ENCODE results near the gene TIMM17A. TPM values are rescaled to one million over a fixed set of nuclear protein-coding genes. Genes with fewer than 3 reads are reported as not detected.

TIMM17A gene
- total RNA-seq, 3 donors from 2014 or later: 24.5 to 30.1 (median 26.2) TPM

- Histone ChIP-seq H3K36me3 (no peaks in the 10 kb centered on the region), H3K4me3 (peak overlapping the region; percentile 95 to 96 (median 95)), H3K27me3 (no peaks in the 10 kb centered on the region), H3K27ac (peak overlapping the region; percentile 77 to 93), H3K4me1 (no peaks in the 10 kb centered on the region), H3K9me3 (no peaks in the 10 kb centered on the region)
- intact Hi-C loops (cut with DNase I; ENCODE audit: low total_unique reads): no loop called here
- DNase-seq (ENCODE audit: low spot score in 2 of 2): peak; percentile 42 to 64
- TF ChIP-seq POLR2A (IDR thresholded peaks at IDR 0.05): no peak
- TF ChIP-seq, protein P1, sequence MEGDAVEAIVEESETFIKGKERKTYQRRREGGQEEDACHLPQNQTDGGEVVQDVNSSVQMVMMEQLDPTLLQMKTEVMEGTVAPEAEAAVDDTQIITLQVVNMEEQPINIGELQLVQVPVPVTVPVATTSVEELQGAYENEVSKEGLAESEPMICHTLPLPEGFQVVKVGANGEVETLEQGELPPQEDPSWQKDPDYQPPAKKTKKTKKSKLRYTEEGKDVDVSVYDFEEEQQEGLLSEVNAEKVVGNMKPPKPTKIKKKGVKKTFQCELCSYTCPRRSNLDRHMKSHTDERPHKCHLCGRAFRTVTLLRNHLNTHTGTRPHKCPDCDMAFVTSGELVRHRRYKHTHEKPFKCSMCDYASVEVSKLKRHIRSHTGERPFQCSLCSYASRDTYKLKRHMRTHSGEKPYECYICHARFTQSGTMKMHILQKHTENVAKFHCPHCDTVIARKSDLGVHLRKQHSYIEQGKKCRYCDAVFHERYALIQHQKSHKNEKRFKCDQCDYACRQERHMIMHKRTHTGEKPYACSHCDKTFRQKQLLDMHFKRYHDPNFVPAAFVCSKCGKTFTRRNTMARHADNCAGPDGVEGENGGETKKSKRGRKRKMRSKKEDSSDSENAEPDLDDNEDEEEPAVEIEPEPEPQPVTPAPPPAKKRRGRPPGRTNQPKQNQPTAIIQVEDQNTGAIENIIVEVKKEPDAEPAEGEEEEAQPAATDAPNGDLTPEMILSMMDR (IDR thresholded peaks at IDR 0.05): no peak
- TF ChIP-seq POLR2AphosphoS5 (IDR thresholded peaks at IDR 0.05): no peak
Observed at GRCh38 chr1:201982082-201982622, 26.8 kb downstream of the TIMM17A start.

DNA sequence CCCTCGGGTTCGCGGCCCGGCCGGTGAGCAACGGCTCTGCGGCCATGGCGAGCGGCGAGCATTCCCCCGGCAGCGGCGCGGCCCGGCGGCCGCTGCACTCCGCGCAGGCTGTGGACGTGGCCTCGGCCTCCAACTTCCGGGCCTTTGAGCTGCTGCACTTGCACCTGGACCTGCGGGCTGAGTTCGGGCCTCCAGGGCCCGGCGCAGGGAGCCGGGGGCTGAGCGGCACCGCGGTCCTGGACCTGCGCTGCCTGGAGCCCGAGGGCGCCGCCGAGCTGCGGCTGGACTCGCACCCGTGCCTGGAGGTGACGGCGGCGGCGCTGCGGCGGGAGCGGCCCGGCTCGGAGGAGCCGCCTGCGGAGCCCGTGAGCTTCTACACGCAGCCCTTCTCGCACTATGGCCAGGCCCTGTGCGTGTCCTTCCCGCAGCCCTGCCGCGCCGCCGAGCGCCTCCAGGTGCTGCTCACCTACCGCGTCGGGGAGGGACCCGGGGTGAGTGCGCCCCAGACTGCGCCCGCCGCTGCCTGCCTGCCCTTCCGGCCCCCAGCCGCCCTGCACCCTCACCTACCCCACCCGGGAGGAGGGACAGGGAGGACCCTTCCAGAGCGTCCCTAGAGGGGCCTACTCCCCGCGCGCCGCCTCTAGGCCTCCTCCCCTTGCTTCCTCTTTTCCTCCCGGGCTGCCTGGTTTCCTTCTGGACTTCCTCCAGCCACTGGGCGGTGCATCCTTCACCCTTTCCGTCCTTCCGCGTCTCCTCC is 27.5 kb downstream of the TIMM17A start, which contains the start of gene RNPEP:
Gene RNPEP (plus strand): TSS at position 26 of the 757 bp plus-strand sequence. CDS start 19 bp downstream, at position 45.
- intact Hi-C loops (cut with DNase I; ENCODE audit: low total_unique reads): no loop called here
- H3K9me3 ChIP-seq: no peaks in the 10 kb centered on the region
- H3K36me3 ChIP-seq: no peaks in the 10 kb centered on the region
- peak within 1 kb of the TSS; percentile 77 to 93 for H3K27ac ChIP-seq
- DNase-seq (ENCODE audit: low spot score in 2 of 2): peak; percentile 53 to 66
- H3K27me3 ChIP-seq: no peaks in the 10 kb centered on the region
- H3K4me3 ChIP-seq: peak within 1 kb of the TSS; percentile 95 to 96 (median 95)
- TF ChIP-seq POLR2A (IDR thresholded peaks at IDR 0.05): no peak
- peak in 2 of 3 donors; percentile 40 to 45 for TF ChIP-seq POLR2AphosphoS5 (IDR thresholded peaks at IDR 0.05)
- no peaks in the 10 kb centered on the region for H3K4me1 ChIP-seq

DNA sequence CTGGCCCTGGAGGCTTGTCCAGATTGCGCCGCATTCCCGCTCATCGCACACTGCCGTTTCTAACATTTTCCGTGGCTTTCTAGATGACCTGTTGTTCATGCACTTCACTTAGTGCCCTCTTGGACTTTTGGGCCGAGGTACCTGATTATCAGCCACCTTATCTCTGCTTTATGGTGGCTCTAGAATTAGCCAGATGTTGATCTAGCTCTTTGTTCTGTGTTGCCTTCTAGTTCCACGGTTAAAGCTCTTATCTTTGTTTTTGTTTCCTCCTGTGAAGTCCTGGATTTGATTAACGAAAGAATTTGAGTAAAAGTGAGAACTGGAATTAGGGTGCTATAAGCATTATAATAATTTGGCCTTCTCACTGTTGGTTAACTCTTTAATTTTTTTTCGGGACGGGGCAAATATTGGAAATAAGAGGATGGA is 28.1 kb downstream of the TIMM17A start:
- peak overlapping the region; percentile 95 to 96 (median 95) for H3K4me3 ChIP-seq
- no peaks in the 10 kb centered on the region for H3K4me1 ChIP-seq
- no peaks in the 10 kb centered on the region for H3K36me3 ChIP-seq
- TF ChIP-seq POLR2A (IDR thresholded peaks at IDR 0.05) (no peak), POLR2AphosphoS5 (IDR thresholded peaks at IDR 0.05) (peak in 1 of 3 donors; percentile 46)
- no peaks in the 10 kb centered on the region for H3K9me3 ChIP-seq
- H3K27ac ChIP-seq: peak overlapping the region; percentile 77 to 93
- intact Hi-C loops (cut with DNase I; ENCODE audit: low total_unique reads): no loop called here
- H3K27me3 ChIP-seq: no peaks in the 10 kb centered on the region
- no peak for DNase-seq (ENCODE audit: low spot score in 2 of 2)

GRCh38 chr1:201984446-201984845 is 29.1 kb downstream of the TIMM17A start:
- TF ChIP-seq, protein P1 (IDR thresholded peaks at IDR 0.05): no peak
- TF ChIP-seq POLR2A (IDR thresholded peaks at IDR 0.05) (no peak), POLR2AphosphoS5 (IDR thresholded peaks at IDR 0.05) (no peak)
- no peaks in the 10 kb centered on the region for H3K27me3 ChIP-seq
- peak overlapping the region in 1 of 3 donors; percentile 95 for H3K4me3 ChIP-seq
- no peaks in the 10 kb centered on the region for H3K9me3 ChIP-seq
- no peak for DNase-seq (ENCODE audit: low spot score in 2 of 2)
- peaks cover 7% of the 10 kb centered on the region for H3K36me3 ChIP-seq
- no peaks in the 10 kb centered on the region for H3K4me1 ChIP-seq
- intact Hi-C loops (cut with DNase I; ENCODE audit: low total_unique reads): no loop called here
- H3K27ac ChIP-seq: peak overlapping the region in 1 of 2 donors; percentile 93

GRCh38 chr1:201985355-201985754 is 30.1 kb downstream of the TIMM17A start:
- Histone ChIP-seq H3K4me1 (no peaks in the 10 kb centered on the region), H3K9me3 (no peaks in the 10 kb centered on the region), H3K27ac (peak overlapping the region in 1 of 2 donors; percentile 38), H3K4me3 (no peak overlapping the region), H3K36me3 (peaks cover 7% of the 10 kb centered on the region), H3K27me3 (no peaks in the 10 kb centered on the region)
- no peak for TF ChIP-seq POLR2A (IDR thresholded peaks at IDR 0.05)
- TF ChIP-seq, protein P1 (IDR thresholded peaks at IDR 0.05): no peak
- no peak for TF ChIP-seq POLR2AphosphoS5 (IDR thresholded peaks at IDR 0.05)
- intact Hi-C loops (cut with DNase I; ENCODE audit: low total_unique reads): no loop called here
- no peak for DNase-seq (ENCODE audit: low spot score in 2 of 2)

GRCh38 chr1:201988601-201989000 is 33.3 kb downstream of the TIMM17A start:
- H3K9me3 ChIP-seq: no peaks in the 10 kb centered on the region
- H3K27me3 ChIP-seq: no peaks in the 10 kb centered on the region
- DNase-seq (ENCODE audit: low spot score in 2 of 2): no peak
- TF ChIP-seq POLR2A (IDR thresholded peaks at IDR 0.05) (no peak), POLR2AphosphoS5 (IDR thresholded peaks at IDR 0.05) (no peak)
- TF ChIP-seq, protein P1 (IDR thresholded peaks at IDR 0.05): no peak
- H3K4me1 ChIP-seq: no peaks in the 10 kb centered on the region
- peaks cover 7% of the 10 kb centered on the region for H3K36me3 ChIP-seq
- H3K4me3 ChIP-seq: no peak overlapping the region
- intact Hi-C loops (cut with DNase I; ENCODE audit: low total_unique reads): no loop called here
- H3K27ac ChIP-seq: peak overlapping the region; percentile 2 to 52

Measured in breast epithelium (tissue), 4 donors.